Uterus (tissue), 2 donors: Measurements from ENCODE around the gene SKAP2.

Experiments
- POLR2A ChIP-seq, 2 donors: fragments of 450-650 bp; IDR thresholded peaks; one replicate each; pipeline ENCODE4 v1.6.1; 2016; ENCODE audit warnings: antibody characterized with exemption in 2 of 2, mild to moderate bottlenecking in 1 of 2, moderate library complexity in 1 of 2
- TF ChIP-seq, protein P1 (sequence below), 4 experiments: fragments of 200-600 bp in 2 of 4; fragments of 450-650 bp in 2 of 4; sonication (generic) in 2 of 4; IDR thresholded peaks; one replicate each; pipeline ENCODE4 v1.5.1; 2016 to 2019; ENCODE audit warnings: antibody characterized with exemption in 4 of 4, mild to moderate bottlenecking in 2 of 4, moderate library complexity in 1 of 4

DNA sequence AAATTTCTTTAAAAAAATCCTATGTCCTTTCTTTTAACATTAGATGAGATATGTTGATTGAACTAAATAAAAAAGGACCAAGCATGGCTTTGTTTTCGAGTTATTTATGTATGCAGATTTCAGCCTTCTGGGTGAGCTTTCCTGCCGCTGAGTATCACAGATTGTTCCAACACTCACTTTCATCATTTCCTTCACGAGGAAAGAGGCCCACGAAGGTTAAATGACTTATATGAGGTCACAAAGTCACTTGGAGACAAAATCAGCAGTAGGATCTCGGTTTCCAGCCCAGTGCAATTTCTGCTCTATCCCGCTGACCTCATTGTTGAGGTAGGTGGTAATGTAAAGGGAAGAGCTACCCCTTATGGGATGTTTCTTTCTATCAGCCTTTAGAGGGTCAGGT, 226.8 kb downstream of the SKAP2 start:
- TF ChIP-seq, protein P1, sequence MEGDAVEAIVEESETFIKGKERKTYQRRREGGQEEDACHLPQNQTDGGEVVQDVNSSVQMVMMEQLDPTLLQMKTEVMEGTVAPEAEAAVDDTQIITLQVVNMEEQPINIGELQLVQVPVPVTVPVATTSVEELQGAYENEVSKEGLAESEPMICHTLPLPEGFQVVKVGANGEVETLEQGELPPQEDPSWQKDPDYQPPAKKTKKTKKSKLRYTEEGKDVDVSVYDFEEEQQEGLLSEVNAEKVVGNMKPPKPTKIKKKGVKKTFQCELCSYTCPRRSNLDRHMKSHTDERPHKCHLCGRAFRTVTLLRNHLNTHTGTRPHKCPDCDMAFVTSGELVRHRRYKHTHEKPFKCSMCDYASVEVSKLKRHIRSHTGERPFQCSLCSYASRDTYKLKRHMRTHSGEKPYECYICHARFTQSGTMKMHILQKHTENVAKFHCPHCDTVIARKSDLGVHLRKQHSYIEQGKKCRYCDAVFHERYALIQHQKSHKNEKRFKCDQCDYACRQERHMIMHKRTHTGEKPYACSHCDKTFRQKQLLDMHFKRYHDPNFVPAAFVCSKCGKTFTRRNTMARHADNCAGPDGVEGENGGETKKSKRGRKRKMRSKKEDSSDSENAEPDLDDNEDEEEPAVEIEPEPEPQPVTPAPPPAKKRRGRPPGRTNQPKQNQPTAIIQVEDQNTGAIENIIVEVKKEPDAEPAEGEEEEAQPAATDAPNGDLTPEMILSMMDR (IDR thresholded peaks at IDR 0.05), result no peak
- no peak for TF ChIP-seq POLR2A (IDR thresholded peaks at IDR 0.05)
